ENCODE results near the gene POU6F2. TPM values are rescaled to one million over a fixed set of nuclear protein-coding genes. Genes with fewer than 3 reads are reported as not detected.

Gene POU6F2
- total RNA-seq, 1 experiment from 2014 or later = not detected

DNA sequence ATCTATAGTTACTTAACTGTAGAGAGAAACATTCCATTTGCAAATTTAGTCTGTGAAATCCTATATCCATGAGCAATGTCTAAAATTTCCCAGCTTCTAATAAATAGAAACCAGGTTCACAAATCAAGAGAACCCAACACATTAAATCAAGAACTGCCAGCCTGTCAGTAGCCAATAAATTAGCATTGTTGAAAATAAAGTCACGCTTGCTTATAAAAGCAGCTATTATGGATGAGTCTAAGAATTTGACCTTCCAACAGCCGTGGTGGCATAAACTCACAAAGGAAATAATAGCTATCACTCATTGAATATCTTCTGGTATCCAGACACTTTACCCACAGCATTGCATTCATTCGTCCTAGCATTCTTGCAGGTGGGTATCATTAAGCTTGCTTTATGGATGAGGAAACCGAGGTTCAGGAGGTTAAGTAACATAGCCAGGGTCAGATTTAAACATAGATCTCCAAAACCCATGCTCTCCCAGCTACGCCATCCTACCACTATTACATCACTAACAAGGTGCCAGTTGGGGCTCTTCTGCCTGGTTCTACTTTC is 328.4 kb downstream of the POU6F2 start:
- Histone ChIP-seq H3K36me3 (ENCODE audit: control insufficient read depth, insufficient read depth, low read length) (no peaks in the 10 kb centered on the region), H3K4me3 (ENCODE audit: low read depth in 2 of 2, low read length in 2 of 2) (no peak overlapping the region), H3K9me3 (ENCODE audit: control insufficient read depth, insufficient read depth, low read depth, low read length) (no peaks in the 10 kb centered on the region), H3K4me1 (ENCODE audit: control insufficient read depth, insufficient read depth, low read length) (no peaks in the 10 kb centered on the region), H3K27ac (ENCODE audit: low read length) (no peak overlapping the region), H3K27me3 (ENCODE audit: control insufficient read depth, insufficient read depth, low read length) (no peaks in the 10 kb centered on the region)
- in situ Hi-C loops (cut with HindIII; ENCODE audit: low pct_unique_long_range_greater_than_20kb, low sequenced_read_pairs) = no loop called here
- DNase-seq (ENCODE audit: low read depth, low spot score) = no peak
- ChIA-PET POLR2A (interaction anchor here (0.6 kb wide), 1 partner anchor 301 kb away, joined by 4 read pairs; no protein-coding TSS in a partner anchor), CTCF (no interaction called here)
- BruUV-seq (replicated peaks) = no TSS peak
- intact Hi-C loops (cut with micrococcal nuclease; ENCODE audit: unreplicated experiment) = no loop called here
- no peak for TF ChIP-seq SIN3A (IDR thresholded peaks at IDR 0.05; ENCODE audit: borderline replicate concordance, insufficient read depth, low read depth, low read length)
- TF ChIP-seq TCF7L2 (IDR thresholded peaks at IDR 0.05; ENCODE audit: low read depth, low read length) = no peak
- TF ChIP-seq, protein P1, sequence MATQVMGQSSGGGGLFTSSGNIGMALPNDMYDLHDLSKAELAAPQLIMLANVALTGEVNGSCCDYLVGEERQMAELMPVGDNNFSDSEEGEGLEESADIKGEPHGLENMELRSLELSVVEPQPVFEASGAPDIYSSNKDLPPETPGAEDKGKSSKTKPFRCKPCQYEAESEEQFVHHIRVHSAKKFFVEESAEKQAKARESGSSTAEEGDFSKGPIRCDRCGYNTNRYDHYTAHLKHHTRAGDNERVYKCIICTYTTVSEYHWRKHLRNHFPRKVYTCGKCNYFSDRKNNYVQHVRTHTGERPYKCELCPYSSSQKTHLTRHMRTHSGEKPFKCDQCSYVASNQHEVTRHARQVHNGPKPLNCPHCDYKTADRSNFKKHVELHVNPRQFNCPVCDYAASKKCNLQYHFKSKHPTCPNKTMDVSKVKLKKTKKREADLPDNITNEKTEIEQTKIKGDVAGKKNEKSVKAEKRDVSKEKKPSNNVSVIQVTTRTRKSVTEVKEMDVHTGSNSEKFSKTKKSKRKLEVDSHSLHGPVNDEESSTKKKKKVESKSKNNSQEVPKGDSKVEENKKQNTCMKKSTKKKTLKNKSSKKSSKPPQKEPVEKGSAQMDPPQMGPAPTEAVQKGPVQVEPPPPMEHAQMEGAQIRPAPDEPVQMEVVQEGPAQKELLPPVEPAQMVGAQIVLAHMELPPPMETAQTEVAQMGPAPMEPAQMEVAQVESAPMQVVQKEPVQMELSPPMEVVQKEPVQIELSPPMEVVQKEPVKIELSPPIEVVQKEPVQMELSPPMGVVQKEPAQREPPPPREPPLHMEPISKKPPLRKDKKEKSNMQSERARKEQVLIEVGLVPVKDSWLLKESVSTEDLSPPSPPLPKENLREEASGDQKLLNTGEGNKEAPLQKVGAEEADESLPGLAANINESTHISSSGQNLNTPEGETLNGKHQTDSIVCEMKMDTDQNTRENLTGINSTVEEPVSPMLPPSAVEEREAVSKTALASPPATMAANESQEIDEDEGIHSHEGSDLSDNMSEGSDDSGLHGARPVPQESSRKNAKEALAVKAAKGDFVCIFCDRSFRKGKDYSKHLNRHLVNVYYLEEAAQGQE (IDR thresholded peaks at IDR 0.05; ENCODE audit: insufficient read depth in 1 of 2, low read depth in 2 of 2, low read length in 1 of 2) = no peak
- TF ChIP-seq POLR2AphosphoS5 (IDR thresholded peaks at IDR 0.05; ENCODE audit: low read depth, low read length) = no peak
- TF ChIP-seq, protein P2, sequence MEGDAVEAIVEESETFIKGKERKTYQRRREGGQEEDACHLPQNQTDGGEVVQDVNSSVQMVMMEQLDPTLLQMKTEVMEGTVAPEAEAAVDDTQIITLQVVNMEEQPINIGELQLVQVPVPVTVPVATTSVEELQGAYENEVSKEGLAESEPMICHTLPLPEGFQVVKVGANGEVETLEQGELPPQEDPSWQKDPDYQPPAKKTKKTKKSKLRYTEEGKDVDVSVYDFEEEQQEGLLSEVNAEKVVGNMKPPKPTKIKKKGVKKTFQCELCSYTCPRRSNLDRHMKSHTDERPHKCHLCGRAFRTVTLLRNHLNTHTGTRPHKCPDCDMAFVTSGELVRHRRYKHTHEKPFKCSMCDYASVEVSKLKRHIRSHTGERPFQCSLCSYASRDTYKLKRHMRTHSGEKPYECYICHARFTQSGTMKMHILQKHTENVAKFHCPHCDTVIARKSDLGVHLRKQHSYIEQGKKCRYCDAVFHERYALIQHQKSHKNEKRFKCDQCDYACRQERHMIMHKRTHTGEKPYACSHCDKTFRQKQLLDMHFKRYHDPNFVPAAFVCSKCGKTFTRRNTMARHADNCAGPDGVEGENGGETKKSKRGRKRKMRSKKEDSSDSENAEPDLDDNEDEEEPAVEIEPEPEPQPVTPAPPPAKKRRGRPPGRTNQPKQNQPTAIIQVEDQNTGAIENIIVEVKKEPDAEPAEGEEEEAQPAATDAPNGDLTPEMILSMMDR (IDR thresholded peaks at IDR 0.05) = no peak
- no peak for ATAC-seq

DNA sequence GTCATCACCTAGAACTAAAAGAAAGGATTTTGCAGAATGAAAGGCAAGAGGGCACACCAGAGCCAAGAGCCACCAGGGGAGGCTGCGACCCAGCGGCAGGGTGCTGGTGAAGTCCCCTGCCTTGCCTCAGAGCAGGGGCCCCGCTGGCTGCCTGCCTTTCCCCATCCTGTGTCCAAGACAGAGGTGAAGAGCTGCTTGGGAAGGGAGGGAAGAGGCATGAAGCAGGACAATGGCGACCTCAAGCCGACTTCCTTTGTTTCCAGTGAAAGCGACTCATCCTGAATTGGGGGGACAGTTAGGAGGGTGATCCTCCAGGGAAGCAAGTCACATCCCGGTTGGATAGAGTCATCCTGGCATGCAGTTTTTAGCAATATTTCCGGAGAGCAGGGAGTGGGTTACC is 333.0 kb downstream of the POU6F2 start:
- no TSS peak for BruUV-seq (replicated peaks)
- Histone ChIP-seq H3K4me1 (ENCODE audit: control insufficient read depth, insufficient read depth, low read length) (no peaks in the 10 kb centered on the region), H3K36me3 (ENCODE audit: control insufficient read depth, insufficient read depth, low read length) (no peaks in the 10 kb centered on the region), H3K9me3 (ENCODE audit: control insufficient read depth, insufficient read depth, low read depth, low read length) (no peaks in the 10 kb centered on the region), H3K27me3 (ENCODE audit: control insufficient read depth, insufficient read depth, low read length) (peaks cover 2% of the 10 kb centered on the region; the same call in 1 of the 2 replicates), H3K4me3 (ENCODE audit: low read depth in 2 of 2, low read length in 2 of 2) (no peak overlapping the region), H3K27ac (ENCODE audit: low read length) (no peak overlapping the region)
- no peak for TF ChIP-seq TCF7L2 (IDR thresholded peaks at IDR 0.05; ENCODE audit: low read depth, low read length)
- TF ChIP-seq, protein P1 (IDR thresholded peaks at IDR 0.05; ENCODE audit: insufficient read depth in 1 of 2, low read depth in 2 of 2, low read length in 1 of 2) = no peak
- TF ChIP-seq POLR2AphosphoS5 (IDR thresholded peaks at IDR 0.05; ENCODE audit: low read depth, low read length) = no peak
- TF ChIP-seq, protein P2 (IDR thresholded peaks at IDR 0.05) = no peak
- no peak for TF ChIP-seq SIN3A (IDR thresholded peaks at IDR 0.05; ENCODE audit: borderline replicate concordance, insufficient read depth, low read depth, low read length)
- ATAC-seq (no peak), DNase-seq (ENCODE audit: low read depth, low spot score) (no peak)
- POLR2A ChIA-PET = no interaction called here
- CTCF ChIA-PET = no interaction called here
- in situ Hi-C loops (cut with HindIII; ENCODE audit: low pct_unique_long_range_greater_than_20kb, low sequenced_read_pairs) (no loop called here), intact Hi-C loops (cut with micrococcal nuclease; ENCODE audit: unreplicated experiment) (no loop called here)
